Measurements from ENCODE around the gene MT1B.

GRCh38 chr16:56682703-56683397 lies 31.2 kb downstream of the MT1B start:
- TF ChIP-seq CTCF (IDR thresholded peaks at IDR 0.05; ENCODE audit: low read depth, low read length, missing input control) (no peak), SP1 (IDR thresholded peaks at IDR 0.05) (no peak), JUND (IDR thresholded peaks at IDR 0.05) (no peak), EGR1 (IDR thresholded peaks at IDR 0.05; ENCODE audit: low read depth in 2 of 2) (no peak), RAD21 (IDR thresholded peaks at IDR 0.05) (no peak), ZBTB33 (IDR thresholded peaks at IDR 0.05) (no peak), YY1 (IDR thresholded peaks at IDR 0.05) (no peak), GABPA (IDR thresholded peaks at IDR 0.05 in 1 of 2, conservative IDR thresholded peaks at IDR 0.05 in 1 of 2) (no peak), MAX (IDR thresholded peaks at IDR 0.05) (no peak), ATF3 (IDR thresholded peaks at IDR 0.05) (no peak), TAF1 (conservative IDR thresholded peaks at IDR 0.05) (no peak), REST (IDR thresholded peaks at IDR 0.05) (no peak), FOXA1 (IDR thresholded peaks at IDR 0.05) (no peak)

All from liver (tissue), 3 donors.